ENCODE results near the gene KRTAP12-4. TPM values are rescaled to one million over a fixed set of nuclear protein-coding genes. Genes with fewer than 3 reads are reported as not detected.
"Not testable (repeated sequence)": the region's sequence is repeated elsewhere in the genome, so short reads cannot be mapped to it uniquely, and the experiment has no call there.

KRTAP12-4 gene
- total RNA-seq, 4 donors from 2014 or later: not detected

GRCh38 chr21:44695184-44695583 lies 40.7 kb upstream of the KRTAP12-4 start:
- peaks cover 0 to 26% (median 14%) of the 10 kb centered on the region in 4 donors for H3K9me3 ChIP-seq
- DNase-seq (ENCODE audit: extremely low spot score): no peak
- WGBS: 85% methylated on average over 4 of the region's 8 CpGs
- intact Hi-C loops (cut with DNase I): no loop called here
- no peaks in the 10 kb centered on the region for H3K4me1 ChIP-seq
- no peak overlapping the region for H3K27ac ChIP-seq (replicated peaks in 1 of 4)
- no peak overlapping the region for H3K4me3 ChIP-seq
- TF ChIP-seq POLR2AphosphoS5 (IDR thresholded peaks at IDR 0.05): no peak
- no peak for TF ChIP-seq EP300 (IDR thresholded peaks at IDR 0.05)
- TF ChIP-seq POLR2A (IDR thresholded peaks at IDR 0.05; ENCODE audit: low read depth): no peak
- no peak for TF ChIP-seq CTCF (IDR thresholded peaks at IDR 0.05)
- H3K27me3 ChIP-seq: peaks cover 0 to 56% (median 4%) of the 10 kb centered on the region in 4 donors
- no peaks in the 10 kb centered on the region for H3K36me3 ChIP-seq

- intact Hi-C loops (cut with DNase I): no loop called here
- TF ChIP-seq CTCF (IDR thresholded peaks at IDR 0.05): no peak
- TF ChIP-seq EP300 (IDR thresholded peaks at IDR 0.05): no peak
- Histone ChIP-seq H3K4me1 (no peaks in the 10 kb centered on the region), H3K27me3 (peaks cover 0 to 52% (median 4%) of the 10 kb centered on the region in 4 donors), H3K4me3 (no peak overlapping the region), H3K36me3 (no peaks in the 10 kb centered on the region), H3K9me3 (peaks cover 0 to 26% (median 14%) of the 10 kb centered on the region in 4 donors), H3K27ac (replicated peaks in 1 of 4) (no peak overlapping the region)
- peak; percentile 90 for DNase-seq (ENCODE audit: extremely low spot score)
- 69% methylated on average over 11 of the region's 11 CpGs for WGBS
Observed at GRCh38 chr21:44694776-44695175, 40.3 kb upstream of the KRTAP12-4 start.

- peaks cover 0 to 45% (median under 1%) of the 10 kb centered on the region in 4 donors for H3K27me3 ChIP-seq
- no peak for DNase-seq (ENCODE audit: extremely low spot score)
- peaks cover 0 to 26% (median 14%) of the 10 kb centered on the region in 4 donors for H3K9me3 ChIP-seq
- no peaks in the 10 kb centered on the region for H3K4me1 ChIP-seq
- H3K4me3 ChIP-seq: no peak overlapping the region
- 60% methylated on average over 2 of the region's 2 CpGs for WGBS
- H3K36me3 ChIP-seq: no peaks in the 10 kb centered on the region
- no peak for TF ChIP-seq CTCF (IDR thresholded peaks at IDR 0.05)
- TF ChIP-seq POLR2AphosphoS5 (IDR thresholded peaks at IDR 0.05): no peak
- TF ChIP-seq EP300 (IDR thresholded peaks at IDR 0.05): no peak
- TF ChIP-seq POLR2A (IDR thresholded peaks at IDR 0.05; ENCODE audit: low read depth): no peak
- H3K27ac ChIP-seq (replicated peaks in 1 of 4): no peak overlapping the region
- intact Hi-C loops (cut with DNase I): no loop called here
Observed at GRCh38 chr21:44692798-44693512, 38.5 kb upstream of the KRTAP12-4 start.

DNA sequence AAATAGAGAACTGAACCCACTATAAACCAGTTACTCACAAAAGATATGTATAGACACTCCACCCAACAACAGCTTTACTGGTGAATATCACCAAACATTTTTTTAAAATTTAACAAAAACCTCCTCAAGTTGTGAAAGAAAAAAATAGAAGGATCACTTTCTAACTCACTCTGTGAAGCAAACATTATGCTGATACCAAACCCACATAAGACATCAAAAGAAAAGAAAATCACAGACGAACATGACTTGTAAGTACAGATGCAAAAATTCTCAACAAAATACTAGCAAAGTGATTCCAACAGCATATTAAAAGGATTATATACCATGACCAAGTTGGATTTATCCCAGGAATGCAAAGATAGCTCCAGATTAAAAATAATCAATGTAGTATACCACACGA lies 37.2 kb upstream of the KRTAP12-4 start:
- intact Hi-C loops (cut with DNase I): no loop called here
- H3K4me3 ChIP-seq: no peak overlapping the region
- H3K27ac ChIP-seq (replicated peaks in 1 of 4): no peak overlapping the region
- peaks cover 0 to 26% (median 14%) of the 10 kb centered on the region in 4 donors for H3K9me3 ChIP-seq
- H3K27me3 ChIP-seq: peaks cover 0 to 45% (median 0%) of the 10 kb centered on the region in 4 donors
- H3K4me1 ChIP-seq: no peaks in the 10 kb centered on the region
- 76% methylated on average over 2 of the region's 2 CpGs for WGBS
- no peaks in the 10 kb centered on the region for H3K36me3 ChIP-seq
- no peak for DNase-seq (ENCODE audit: extremely low spot score)
- TF ChIP-seq POLR2AphosphoS5 (IDR thresholded peaks at IDR 0.05): no peak
- TF ChIP-seq CTCF (IDR thresholded peaks at IDR 0.05): no peak
- no peak for TF ChIP-seq POLR2A (IDR thresholded peaks at IDR 0.05; ENCODE audit: low read depth)
- no peak for TF ChIP-seq EP300 (IDR thresholded peaks at IDR 0.05)

DNA sequence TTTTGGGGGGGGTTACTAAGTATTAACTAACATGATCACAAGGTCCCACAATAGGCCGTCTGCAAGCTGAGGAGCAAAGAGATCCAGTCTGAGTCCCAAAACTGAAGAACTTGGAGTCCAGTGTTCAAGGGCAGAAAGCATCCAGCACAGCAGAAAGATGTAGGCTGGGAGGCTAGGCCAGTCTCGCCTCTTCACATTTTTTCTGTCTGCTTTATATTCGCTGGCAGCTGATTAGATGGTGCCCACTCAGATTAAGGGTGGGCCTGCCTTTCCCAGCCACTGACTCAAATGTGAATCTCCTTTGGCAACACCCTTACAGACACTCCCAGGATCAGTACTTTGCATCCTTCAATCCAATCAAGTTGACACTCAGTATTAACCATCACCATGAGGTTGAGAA lies 35.3 kb upstream of the KRTAP12-4 start:
- Histone ChIP-seq H3K27me3 (peaks cover 0 to 41% (median 0%) of the 10 kb centered on the region in 4 donors), H3K9me3 (peaks cover 0 to 26% (median 14%) of the 10 kb centered on the region in 4 donors)
- intact Hi-C loops (cut with DNase I); H3K36me3 ChIP-seq; H3K27ac ChIP-seq (replicated peaks in 1 of 4); H3K4me1 ChIP-seq; H3K4me3 ChIP-seq: not testable (repeated sequence)
- peak; percentile 47 for DNase-seq (ENCODE audit: extremely low spot score)
- 80% methylated on average over 3 of the region's 3 CpGs for WGBS
